CD4-positive, alpha-beta memory T cell (primary cell): ENCODE results near the gene SLC47A2. TPM values are rescaled to one million over a fixed set of nuclear protein-coding genes. Genes with fewer than 3 reads are reported as not detected.

Experiments
- CTCF ChIA-PET: fragments of 350-600 bp; sonication (Branson Sonifier 250); formaldehyde crosslinking; loops from one replicate; lab custom pipeline; 2021; ENCODE audit warnings: inconsistent platforms; ENCODE audit not compliant: partially characterized antibody; lab: Charles Lee
- POLR2A ChIA-PET: fragments of 350-600 bp; sonication (Branson Sonifier 250); formaldehyde crosslinking; loops from one replicate; lab custom pipeline; 2021; ENCODE audit not compliant: partially characterized antibody; lab: Charles Lee
- DNase-seq, 5 donors: peaks; one replicate each; pipeline versions ENCODE4 v3.0.0 to v3.0.0-alpha.2; 2020 to 2022; ENCODE audit warnings: mixed read lengths in 1 of 5
- H3K27ac ChIP-seq: one replicate; pipeline ENCODE4 v1.7.0; 2013; ENCODE audit warnings: low read depth, low read length
- H3K27me3 ChIP-seq: 2 replicates; pipeline ENCODE4 v1.7.0; 2013; ENCODE audit warnings: mild to moderate bottlenecking, low read length, moderate library complexity; ENCODE audit not compliant: insufficient read depth
- H3K36me3 ChIP-seq: 2 replicates; pipeline ENCODE4 v1.7.0; 2013; ENCODE audit warnings: mild to moderate bottlenecking, low read length, moderate library complexity; ENCODE audit not compliant: insufficient read depth
- H3K4me1 ChIP-seq: 2 replicates; pipeline ENCODE4 v1.7.0; 2013; ENCODE audit warnings: mild to moderate bottlenecking, low read length, moderate library complexity; ENCODE audit not compliant: insufficient read depth
- H3K4me3 ChIP-seq, 2 donors: one replicate each; pipeline ENCODE4 v1.7.0; 2013; ENCODE audit warnings: low read length in 2 of 2, mild to moderate bottlenecking in 1 of 2
- H3K9me3 ChIP-seq, 2 donors: one replicate each; pipeline ENCODE4 v1.7.0; 2013; ENCODE audit warnings: low read length in 2 of 2, control low read depth in 1 of 2; ENCODE audit not compliant: control insufficient read depth in 1 of 2
- H3K27ac Mint-ChIP-seq, 7 donors: one replicate each; pipeline ENCODE4 v1.8.0; 2020 to 2021; ENCODE audit warnings: mixed read lengths in 7 of 7, mild to moderate bottlenecking in 6 of 7, inconsistent platforms in 3 of 7, moderate library complexity in 3 of 7
- H3K27me3 Mint-ChIP-seq, 2 donors: one replicate each; pipeline ENCODE4 v1.8.0; 2020 to 2021; ENCODE audit warnings: mixed read lengths in 2 of 2
- H3K36me3 Mint-ChIP-seq, 2 donors: one replicate each; pipeline ENCODE4 v1.8.0; 2020 to 2021; ENCODE audit warnings: mixed read lengths in 2 of 2, inconsistent platforms in 1 of 2, mild to moderate bottlenecking in 1 of 2
- H3K4me1 Mint-ChIP-seq, 4 donors: one replicate each; pipeline ENCODE4 v1.8.0; 2020 to 2021; ENCODE audit warnings: mixed read lengths in 4 of 4, mild to moderate bottlenecking in 1 of 4
- H3K4me3 Mint-ChIP-seq, 8 donors: one replicate each; pipeline ENCODE4 v1.8.0; 2020 to 2021; ENCODE audit warnings: mixed read lengths in 8 of 8, mild to moderate bottlenecking in 7 of 8, moderate library complexity in 6 of 8, inconsistent platforms in 3 of 8
- H3K9me3 Mint-ChIP-seq, 8 donors: one replicate each; pipeline ENCODE4 v1.8.0; 2020 to 2021; ENCODE audit warnings: mixed read lengths in 8 of 8, mild to moderate bottlenecking in 5 of 8, inconsistent platforms in 3 of 8, moderate library complexity in 1 of 8
- intact Hi-C: fragments of 100-400 bp; cut with micrococcal nuclease; formaldehyde crosslinking; loops from one replicate; pipeline ENCODE4 v1.15.1; 2023
- polyA plus RNA-seq, 2 donors: library from polyadenylated mRNA; unstranded; fragments of 300-500 nt; fragmentation: Illumina TruSeq; gene quantifications; one replicate each; pipeline ENCODE4 v1.2.3, GENCODE V29; 2021
- total RNA-seq, 2 experiments: library from RNA; stranded (reverse); gene quantifications; one replicate each; pipeline ENCODE4 v1.2.3, GENCODE V29; 2021

SLC47A2 gene
- total and polyA plus RNA-seq, 4 experiments from 2014 or later = not detected

- Mint-ChIP-seq H3K36me3 (no peaks in the 10 kb centered on the region), H3K4me1 (peaks cover 0 to 4% (median 4%) of the 10 kb centered on the region in 4 donors), H3K9me3 (no peaks in the 10 kb centered on the region), H3K4me3 (no peak overlapping the region), H3K27ac (no peak overlapping the region), H3K27me3 (peaks cover 4 to 20% of the 10 kb centered on the region in 2 donors)
- Histone ChIP-seq H3K9me3 (no peaks in the 10 kb centered on the region), H3K4me1 (no peaks in the 10 kb centered on the region), H3K4me3 (no peak overlapping the region), H3K27ac (no peak overlapping the region), H3K27me3 (no peaks in the 10 kb centered on the region), H3K36me3 (no peaks in the 10 kb centered on the region)
- no peak for DNase-seq
- intact Hi-C loops = no loop called here
- CTCF ChIA-PET = interaction anchor here (2.2 to 4.0 kb wide), 3 partner anchors 7 to 14 kb away, joined by 11 to 26 read pairs (median 14); no protein-coding TSS in a partner anchor
- POLR2A ChIA-PET = interaction anchor here (1.0 kb wide), 1 partner anchor 8 kb away, joined by 3 read pairs; no protein-coding TSS in a partner anchor
These were observed 36.7 kb upstream of the SLC47A2 start for GRCh38 chr17:19753051-19753509.

GRCh38 chr17:19752216-19753050 lies 36.0 kb upstream of the SLC47A2 start:
- H3K36me3 Mint-ChIP-seq = no peaks in the 10 kb centered on the region
- no peaks in the 10 kb centered on the region for H3K9me3 Mint-ChIP-seq
- H3K27ac Mint-ChIP-seq = no peak overlapping the region
- H3K27me3 Mint-ChIP-seq = peaks cover 4 to 20% of the 10 kb centered on the region in 2 donors
- Histone ChIP-seq H3K9me3 (no peaks in the 10 kb centered on the region), H3K4me1 (no peaks in the 10 kb centered on the region), H3K4me3 (no peak overlapping the region), H3K27ac (no peak overlapping the region), H3K27me3 (no peaks in the 10 kb centered on the region), H3K36me3 (no peaks in the 10 kb centered on the region)
- intact Hi-C loops = no loop called here
- POLR2A ChIA-PET = interaction anchor here (1.0 kb wide), 1 partner anchor 7 kb away, joined by 3 read pairs; no protein-coding TSS in a partner anchor
- no peak overlapping the region for H3K4me3 Mint-ChIP-seq
- no peak for DNase-seq
- peaks cover 0 to 4% (median 4%) of the 10 kb centered on the region in 4 donors for H3K4me1 Mint-ChIP-seq
- CTCF ChIA-PET = interaction anchor here (2.2 to 4.0 kb wide), 3 partner anchors 7 to 15 kb away, joined by 11 to 26 read pairs (median 14); no protein-coding TSS in a partner anchor

GRCh38 chr17:19750835-19751234 lies 34.5 kb upstream of the SLC47A2 start:
- no peak overlapping the region for H3K4me3 Mint-ChIP-seq
- no peak overlapping the region for H3K27ac Mint-ChIP-seq
- H3K27me3 Mint-ChIP-seq = peaks cover 3 to 12% of the 10 kb centered on the region in 2 donors
- H3K9me3 ChIP-seq = no peaks in the 10 kb centered on the region
- H3K9me3 Mint-ChIP-seq = no peaks in the 10 kb centered on the region
- no peak for DNase-seq
- no peaks in the 10 kb centered on the region for H3K27me3 ChIP-seq
- intact Hi-C loops = no loop called here
- H3K4me3 ChIP-seq = no peak overlapping the region
- H3K27ac ChIP-seq = no peak overlapping the region
- no peaks in the 10 kb centered on the region for H3K36me3 Mint-ChIP-seq
- no peaks in the 10 kb centered on the region for H3K36me3 ChIP-seq
- ChIA-PET POLR2A (no interaction called here), CTCF (interaction anchor here (0.7 kb wide), 1 partner anchor 376 kb away, joined by 3 read pairs; no protein-coding TSS in a partner anchor)
- H3K4me1 ChIP-seq = no peaks in the 10 kb centered on the region
- peaks cover 0 to 4% (median 4%) of the 10 kb centered on the region in 4 donors for H3K4me1 Mint-ChIP-seq

GRCh38 chr17:19750020-19750572 lies 33.7 kb upstream of the SLC47A2 start:
- intact Hi-C loops = no loop called here
- Histone ChIP-seq H3K27ac (no peak overlapping the region), H3K27me3 (no peaks in the 10 kb centered on the region), H3K4me3 (no peak overlapping the region), H3K36me3 (no peaks in the 10 kb centered on the region), H3K4me1 (peaks cover 5% of the 10 kb centered on the region), H3K9me3 (no peaks in the 10 kb centered on the region)
- ChIA-PET POLR2A (no interaction called here), CTCF (interaction anchor here (0.7 kb wide), 1 partner anchor 376 kb away, joined by 3 read pairs; no protein-coding TSS in a partner anchor)
- peaks cover 0 to 8% (median 5%) of the 10 kb centered on the region in 4 donors for H3K4me1 Mint-ChIP-seq
- H3K27me3 Mint-ChIP-seq = peaks cover 3 to 11% of the 10 kb centered on the region in 2 donors
- H3K27ac Mint-ChIP-seq = no peak overlapping the region
- no peak overlapping the region for H3K4me3 Mint-ChIP-seq
- no peaks in the 10 kb centered on the region for H3K9me3 Mint-ChIP-seq
- DNase-seq = no peak
- no peaks in the 10 kb centered on the region for H3K36me3 Mint-ChIP-seq

GRCh38 chr17:19748807-19749193 lies 32.4 kb upstream of the SLC47A2 start:
- peaks cover 3 to 8% of the 10 kb centered on the region in 2 donors for H3K27me3 Mint-ChIP-seq
- ChIA-PET POLR2A (no interaction called here), CTCF (no interaction called here)
- DNase-seq = peak in 1 of 5 donors; percentile 5
- H3K36me3 ChIP-seq = no peaks in the 10 kb centered on the region
- H3K4me1 Mint-ChIP-seq = peaks cover 3 to 10% (median 5%) of the 10 kb centered on the region in 4 donors
- no peaks in the 10 kb centered on the region for H3K9me3 Mint-ChIP-seq
- H3K27me3 ChIP-seq = no peaks in the 10 kb centered on the region
- no peaks in the 10 kb centered on the region for H3K36me3 Mint-ChIP-seq
- H3K4me3 ChIP-seq = no peak overlapping the region
- no peak overlapping the region for H3K27ac Mint-ChIP-seq
- intact Hi-C loops = no loop called here
- H3K4me1 ChIP-seq = peaks cover 8% of the 10 kb centered on the region
- no peaks in the 10 kb centered on the region for H3K9me3 ChIP-seq
- H3K27ac ChIP-seq = no peak overlapping the region
- no peak overlapping the region for H3K4me3 Mint-ChIP-seq

GRCh38 chr17:19747829-19748806 lies 31.7 kb upstream of the SLC47A2 start, which contains the start of gene ALDH3A1:
Gene ALDH3A1 (minus strand): TSS chr17:19748298. CDS start chr17:19745129, 3,169 bp downstream.
- Histone ChIP-seq H3K27me3 (no peaks in the 10 kb centered on the region), H3K36me3 (no peaks in the 10 kb centered on the region), H3K4me3 (no peak within 1 kb of the TSS), H3K4me1 (peaks cover 8% of the 10 kb centered on the region), H3K9me3 (no peaks in the 10 kb centered on the region), H3K27ac (no peak within 1 kb of the TSS)
- peak within 1 kb of the TSS in 1 of 8 donors; percentile 28 for H3K4me3 Mint-ChIP-seq
- peaks cover 3 to 10% (median 5%) of the 10 kb centered on the region in 4 donors for H3K4me1 Mint-ChIP-seq
- H3K9me3 Mint-ChIP-seq = no peaks in the 10 kb centered on the region
- peak in 1 of 5 donors; percentile 22 for DNase-seq
- intact Hi-C loops = no loop called here
- ChIA-PET POLR2A (no interaction called here), CTCF (interaction anchor here (1.2 kb wide), 1 partner anchor 17 kb away, joined by 3 read pairs; no protein-coding TSS in a partner anchor)
- H3K27me3 Mint-ChIP-seq = peaks cover 3 to 8% of the 10 kb centered on the region in 2 donors
- H3K27ac Mint-ChIP-seq = no peak within 1 kb of the TSS
- no peaks in the 10 kb centered on the region for H3K36me3 Mint-ChIP-seq
